Subcutaneous abdominal adipose tissue (tissue), 5 donors: Measurements from ENCODE around the gene NAGS.
"Not testable (repeated sequence)": the region's sequence is repeated elsewhere in the genome, so short reads cannot be mapped to it uniquely, and the experiment has no call there.

Source experiments
- H3K27ac ChIP-seq: one replicate; pipeline ENCODE4 v1.7.0; 2013; ENCODE audit warnings: low read depth, mild to moderate bottlenecking, inconsistent platforms, low read length, moderate library complexity
- H3K27me3 ChIP-seq, 5 donors: one replicate each; pipeline ENCODE4 v1.7.0; 2013; ENCODE audit warnings: low read length in 5 of 5, inconsistent platforms in 1 of 5; ENCODE audit not compliant: control insufficient read depth in 5 of 5, insufficient read depth in 4 of 5
- H3K36me3 ChIP-seq, 5 donors: one replicate each; pipeline ENCODE4 v1.7.0; 2013; ENCODE audit warnings: low read length in 5 of 5; ENCODE audit not compliant: control insufficient read depth in 5 of 5, insufficient read depth in 5 of 5
- H3K4me1 ChIP-seq, 5 donors: one replicate each; pipeline ENCODE4 v1.7.0; 2013; ENCODE audit warnings: low read length in 5 of 5, mild to moderate bottlenecking in 3 of 5, moderate library complexity in 1 of 5; ENCODE audit not compliant: control insufficient read depth in 5 of 5, insufficient read depth in 5 of 5
- H3K4me3 ChIP-seq, 5 donors: one replicate each; pipeline ENCODE4 v1.7.0; 2013; ENCODE audit warnings: low read length in 5 of 5, low read depth in 1 of 5
- H3K9ac ChIP-seq, 5 donors: one replicate each; pipeline ENCODE4 v1.7.0; 2013; ENCODE audit warnings: low read length in 5 of 5, mild to moderate bottlenecking in 4 of 5, moderate library complexity in 3 of 5
- H3K9me3 ChIP-seq, 5 donors: one replicate each; pipeline ENCODE4 v1.7.0; 2013; ENCODE audit warnings: low read length in 5 of 5; ENCODE audit not compliant: control insufficient read depth in 5 of 5
- donor health status: healthy.
- donor health status: healthy.
- donor health status: healthy.
- donor health status: healthy.
- donor health status: healthy.

The NAGS gene, protein sequence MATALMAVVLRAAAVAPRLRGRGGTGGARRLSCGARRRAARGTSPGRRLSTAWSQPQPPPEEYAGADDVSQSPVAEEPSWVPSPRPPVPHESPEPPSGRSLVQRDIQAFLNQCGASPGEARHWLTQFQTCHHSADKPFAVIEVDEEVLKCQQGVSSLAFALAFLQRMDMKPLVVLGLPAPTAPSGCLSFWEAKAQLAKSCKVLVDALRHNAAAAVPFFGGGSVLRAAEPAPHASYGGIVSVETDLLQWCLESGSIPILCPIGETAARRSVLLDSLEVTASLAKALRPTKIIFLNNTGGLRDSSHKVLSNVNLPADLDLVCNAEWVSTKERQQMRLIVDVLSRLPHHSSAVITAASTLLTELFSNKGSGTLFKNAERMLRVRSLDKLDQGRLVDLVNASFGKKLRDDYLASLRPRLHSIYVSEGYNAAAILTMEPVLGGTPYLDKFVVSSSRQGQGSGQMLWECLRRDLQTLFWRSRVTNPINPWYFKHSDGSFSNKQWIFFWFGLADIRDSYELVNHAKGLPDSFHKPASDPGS

GRCh38 chr17:44004077-44004760, at the start of gene NAGS:
NAGS (plus strand) TSS chr17:44004622; CDS start chr17:44004664, 42 bp downstream.
- H3K4me1 ChIP-seq, result peaks cover 2 to 40% (median 36%) of the 10 kb centered on the region in 5 donors

DNA sequence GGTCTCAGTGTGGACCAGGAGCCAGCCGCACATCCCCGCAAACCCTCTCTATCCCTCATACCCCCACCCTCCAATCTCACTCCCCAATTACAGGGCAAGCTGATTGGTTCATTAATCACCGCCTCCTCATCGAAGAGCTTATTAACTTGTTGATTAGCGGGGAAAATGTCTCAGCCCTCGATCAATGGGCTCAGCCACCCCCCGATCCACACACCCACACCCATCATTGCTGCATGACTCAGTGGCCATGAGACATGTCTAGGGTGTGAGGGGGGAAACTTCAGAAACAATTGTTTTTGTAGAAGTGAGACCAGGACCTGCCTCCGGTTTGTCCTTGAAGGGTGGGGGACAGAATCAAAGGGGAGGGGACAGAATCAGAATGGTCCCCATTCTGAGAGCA, 48.2 kb upstream of the NAGS start:
- Histone ChIP-seq H3K36me3 (no peaks in the 10 kb centered on the region), H3K9me3 (no peaks in the 10 kb centered on the region), H3K4me1 (peaks cover 0 to 16% (median 10%) of the 10 kb centered on the region in 5 donors), H3K27ac (no peak overlapping the region), H3K27me3 (peaks cover 21 to 43% (median 36%) of the 10 kb centered on the region in 5 donors), H3K4me3 (no peak overlapping the region), H3K9ac (no peak overlapping the region)

More at GRCh38 chr17:44004077-44004760, at the start of gene NAGS:
- Histone ChIP-seq H3K9me3 (no peaks in the 10 kb centered on the region), H3K36me3 (peaks cover 0 to under 1% (median 0%) of the 10 kb centered on the region in 5 donors), H3K27me3 (peaks cover 20 to 42% (median 30%) of the 10 kb centered on the region in 5 donors), H3K27ac (no peak within 1 kb of the TSS), H3K4me3 (peak within 1 kb of the TSS in 3 of 5 donors; percentile 51 to 74 (median 67)), H3K9ac (no peak within 1 kb of the TSS)

DNA sequence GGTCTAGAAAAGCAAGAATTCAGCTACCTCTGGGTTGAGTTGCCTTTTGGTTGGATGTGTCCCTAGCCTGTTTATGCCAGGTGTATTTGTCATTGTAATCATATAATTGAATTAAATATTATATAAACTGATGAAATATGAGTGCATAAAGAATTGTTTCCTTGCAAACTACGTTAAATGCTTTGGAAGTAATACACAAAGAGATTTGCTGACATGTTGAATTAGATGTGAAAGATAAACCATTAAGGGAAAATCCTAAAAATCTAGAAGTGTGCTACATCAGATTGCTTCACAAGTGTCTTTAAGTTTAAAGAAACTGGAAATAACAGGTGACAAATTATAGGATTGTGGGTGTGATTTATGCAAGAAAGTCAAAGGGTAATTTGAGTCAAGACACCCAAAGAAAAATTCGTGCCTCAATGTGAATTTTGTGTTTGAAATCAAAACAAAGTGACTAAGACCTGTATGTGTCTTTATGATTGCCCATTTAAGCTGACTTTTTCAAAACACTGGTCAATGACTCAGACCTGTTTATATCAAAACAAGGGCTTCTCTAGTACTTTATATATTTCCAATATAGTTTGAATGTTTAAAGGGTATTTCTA, 45.6 kb upstream of the NAGS start:
- no peaks in the 10 kb centered on the region for H3K36me3 ChIP-seq
- no peak overlapping the region for H3K9ac ChIP-seq
- H3K27me3 ChIP-seq, result peaks cover 0 to 21% (median 14%) of the 10 kb centered on the region in 5 donors
- H3K27ac ChIP-seq, result no peak overlapping the region
- no peak overlapping the region for H3K4me3 ChIP-seq
- H3K9me3 ChIP-seq, result no peaks in the 10 kb centered on the region
- H3K4me1 ChIP-seq, result no peaks in the 10 kb centered on the region

DNA sequence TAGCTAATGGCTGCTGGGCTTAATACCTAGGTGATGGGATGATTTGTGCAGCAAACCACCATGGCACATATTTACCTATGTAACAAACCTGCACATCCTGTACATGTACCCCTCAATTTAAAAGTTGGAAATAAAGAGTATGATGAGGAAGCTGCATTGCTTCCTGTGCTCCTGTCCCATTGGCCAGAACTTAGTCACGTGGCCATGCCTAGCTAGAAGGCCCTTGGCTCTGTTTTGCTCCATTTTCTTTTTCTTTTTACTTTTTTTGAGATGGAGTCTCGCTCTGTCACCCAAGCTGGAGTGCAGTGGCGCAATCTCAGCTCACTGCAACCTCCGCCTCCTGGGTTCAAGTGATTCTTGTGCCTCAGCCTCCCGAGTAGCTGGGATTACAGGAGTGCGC, 43.1 kb upstream of the NAGS start:
- H3K4me3 ChIP-seq, H3K9me3 ChIP-seq: not testable (repeated sequence)

DNA sequence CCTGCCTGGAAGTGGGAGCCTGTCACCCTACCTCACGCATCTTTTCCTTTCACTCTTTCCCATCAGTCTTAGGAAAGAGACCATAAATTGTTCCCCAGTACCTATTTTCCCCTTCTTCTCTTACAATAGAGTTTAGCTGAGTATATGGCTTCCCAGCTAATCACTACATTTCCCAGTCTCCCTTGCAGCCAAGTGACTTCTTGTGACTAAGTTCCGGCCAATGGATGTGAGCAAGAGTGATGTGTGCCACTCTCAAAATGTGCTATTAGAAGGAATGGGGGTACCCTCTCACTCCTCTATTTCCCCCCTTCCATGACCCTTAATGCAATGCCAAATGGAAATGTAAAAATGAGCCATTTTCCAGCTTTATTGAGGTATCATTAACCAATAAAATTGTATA, 42.5 kb upstream of the NAGS start:
- no peak overlapping the region for H3K4me3 ChIP-seq
- H3K4me1 ChIP-seq, result no peaks in the 10 kb centered on the region
- no peaks in the 10 kb centered on the region for H3K9me3 ChIP-seq
- no peak overlapping the region for H3K27ac ChIP-seq
- peaks cover 0 to 5% (median 2%) of the 10 kb centered on the region in 5 donors for H3K27me3 ChIP-seq
- H3K9ac ChIP-seq, result no peak overlapping the region
- no peaks in the 10 kb centered on the region for H3K36me3 ChIP-seq

More for the DNA sequence above, 43.1 kb upstream of the NAGS start:
- H3K36me3 ChIP-seq, H3K27me3 ChIP-seq, H3K27ac ChIP-seq, H3K9ac ChIP-seq, H3K4me1 ChIP-seq: not testable (repeated sequence)

DNA sequence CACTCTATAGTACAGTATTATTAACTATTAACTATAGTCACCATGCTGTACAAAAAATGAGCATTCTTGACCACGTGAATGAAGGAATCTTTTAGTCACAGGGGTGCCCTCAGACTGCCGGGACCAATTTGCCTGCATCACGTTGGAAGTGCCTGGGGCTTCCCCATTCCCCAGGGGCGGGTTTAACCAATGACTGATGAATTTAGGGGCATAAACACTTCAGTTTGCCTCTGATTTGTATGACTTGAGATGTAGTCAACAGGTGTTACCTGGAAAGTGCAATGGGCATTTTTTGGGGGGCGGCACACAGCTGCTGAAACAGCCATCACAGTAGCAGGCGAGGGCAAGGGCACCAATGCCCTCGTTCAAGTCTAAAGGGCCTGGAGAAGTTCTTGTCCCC, 41.9 kb upstream of the NAGS start:
- H3K4me3 ChIP-seq, result no peak overlapping the region
- no peaks in the 10 kb centered on the region for H3K36me3 ChIP-seq
- no peaks in the 10 kb centered on the region for H3K4me1 ChIP-seq
- no peaks in the 10 kb centered on the region for H3K9me3 ChIP-seq
- no peak overlapping the region for H3K9ac ChIP-seq
- H3K27me3 ChIP-seq, result peaks cover 0 to 5% (median 4%) of the 10 kb centered on the region in 5 donors
- no peak overlapping the region for H3K27ac ChIP-seq

DNA sequence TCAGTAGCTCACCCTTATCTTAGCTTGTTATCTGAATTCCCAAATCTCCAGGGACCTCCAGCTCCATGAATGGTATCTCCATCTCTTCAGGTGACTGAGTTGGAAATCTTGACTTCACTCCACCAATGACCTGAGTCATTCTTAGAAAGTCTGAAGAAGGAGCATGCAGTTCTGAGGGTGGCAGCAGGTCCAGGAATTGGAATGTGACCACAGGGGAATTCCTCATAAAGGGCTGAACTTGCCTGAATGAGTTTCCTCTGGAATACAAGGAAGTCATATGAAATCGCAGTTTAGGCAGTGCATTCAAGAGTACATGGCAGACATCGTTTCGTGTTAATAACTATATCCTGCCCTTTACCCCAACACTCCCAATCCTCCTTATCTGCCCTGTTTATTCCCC, 38.1 kb upstream of the NAGS start:
- Histone ChIP-seq H3K36me3 (no peaks in the 10 kb centered on the region), H3K9me3 (no peaks in the 10 kb centered on the region), H3K27me3 (peaks cover 0 to 9% (median 7%) of the 10 kb centered on the region in 5 donors), H3K4me3 (no peak overlapping the region), H3K9ac (no peak overlapping the region), H3K27ac (no peak overlapping the region), H3K4me1 (no peaks in the 10 kb centered on the region)

GRCh38 chr17:43967251-43967875, 37.1 kb upstream of the NAGS start:
- Histone ChIP-seq H3K36me3 (no peaks in the 10 kb centered on the region), H3K27me3 (peaks cover 0 to 9% (median 6%) of the 10 kb centered on the region in 5 donors), H3K4me1 (no peaks in the 10 kb centered on the region), H3K27ac (no peak overlapping the region), H3K9ac (no peak overlapping the region), H3K9me3 (no peaks in the 10 kb centered on the region), H3K4me3 (no peak overlapping the region)

- Histone ChIP-seq H3K36me3 (no peaks in the 10 kb centered on the region), H3K4me3 (no peak overlapping the region)
These were observed 34.1 kb upstream of the NAGS start for GRCh38 chr17:43970366-43970765.

More at GRCh38 chr17:43970366-43970765, 34.1 kb upstream of the NAGS start:
- Histone ChIP-seq H3K27me3 (peaks cover 0 to 10% (median 2%) of the 10 kb centered on the region in 5 donors), H3K4me1 (no peaks in the 10 kb centered on the region), H3K9ac (no peak overlapping the region), H3K9me3 (no peaks in the 10 kb centered on the region), H3K27ac (no peak overlapping the region)
